K562 treated with DMSO at 1 percent for 24 hours (cell line): Measurements from ENCODE around the gene GNPDA2. TPM values are rescaled to one million over a fixed set of nuclear protein-coding genes. Genes with fewer than 3 reads are reported as not detected.

Experiments
- total RNA-seq: library from RNA; unstranded; fragments of 300-600 nt; gene quantifications from 2 replicates; pipeline ENCODE4 v1.2.3, GENCODE V29; 2022; ENCODE audit warnings: low read depth; ENCODE audit not compliant: insufficient read depth

GNPDA2 gene
- 6.4 and 9.6 TPM in 2 replicates for total RNA-seq

DNA sequence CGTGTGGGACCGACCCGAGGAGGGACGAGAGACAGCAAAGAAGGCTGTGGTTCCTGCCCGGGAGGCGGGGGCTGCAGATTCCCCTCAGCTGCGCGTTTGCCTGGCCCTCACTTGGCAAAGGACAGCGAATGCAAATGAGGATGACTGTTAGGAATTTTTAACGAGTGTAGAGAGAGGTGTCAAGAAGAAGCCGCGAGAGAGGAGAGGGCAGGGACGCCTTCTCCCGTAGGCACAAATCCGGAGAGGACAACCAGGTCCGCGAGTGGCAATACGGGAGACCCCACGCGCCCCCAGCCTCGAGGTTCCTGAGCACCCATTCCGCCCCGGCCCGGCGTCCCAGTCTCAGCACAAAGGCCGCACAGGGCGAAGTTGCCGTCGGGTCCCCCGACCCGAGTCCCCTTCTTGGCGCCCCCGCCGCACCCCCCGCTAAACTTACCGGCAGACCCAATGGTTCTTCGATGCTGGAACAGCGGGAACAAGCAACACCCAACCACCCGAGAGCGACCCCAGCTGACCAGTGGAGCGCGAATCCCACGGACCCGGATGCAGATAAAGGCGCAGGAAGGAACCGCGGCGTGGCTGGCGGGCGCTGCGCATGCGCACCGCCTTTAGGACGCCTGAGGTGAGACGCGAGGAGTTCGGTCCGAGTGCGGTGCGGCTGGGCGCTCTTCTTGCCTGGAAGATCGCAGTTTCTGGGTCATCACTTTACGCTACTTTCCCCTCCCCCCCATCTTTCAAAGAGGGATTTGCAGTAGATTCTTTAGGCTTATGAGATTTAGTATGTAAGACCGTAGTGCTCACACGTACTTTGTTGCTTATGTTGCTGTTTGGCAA, at the start of gene GNPDA2:
Gene GNPDA2, minus strand, starts transcription at position 519 of the 834 bp plus-strand sequence. CDS start 4,349 bp downstream, outside the sequence.

GRCh38 chr4:44678094-44679041, 48.0 kb downstream of the GNPDA2 start, which contains the start of gene GUF1:
Gene GUF1 (plus strand): TSS chr4:44678420. CDS start chr4:44678623, 203 bp downstream.

Other genes with a start within 250 kb of the GNPDA2 start
- not detected in 2 replicates for gene YIPF7, start 74.9 kb downstream of the GNPDA2 start, total RNA-seq
- gene GUF1, start 48.1 kb downstream of the GNPDA2 start, total RNA-seq: 5.3 and 7.2 TPM in 2 replicates